Motor neuron (in vitro differentiated cells): ENCODE data around the gene HNRNPF. TPM values are rescaled to one million over a fixed set of nuclear protein-coding genes. Genes with fewer than 3 reads are reported as not detected.
"Not testable (repeated sequence)": the region's sequence is repeated elsewhere in the genome, so short reads cannot be mapped to it uniquely, and the experiment has no call there.

ENCODE experiments used
- ATAC-seq, 8 experiments: fragments of 200-7000 bp; cut with Tn5 transposase; replicated peaks in 6 of 8; 2 replicates each; pipeline ENCODE4 v1.8.0; 2021; ENCODE audit warnings: mild to moderate bottlenecking in 8 of 8, moderate library complexity in 8 of 8
- H3K27ac ChIP-seq, 2 donors: fragments of 250-450 bp; sonication (Bioruptor Pico); 2 replicates each; pipeline ENCODE4 v1.9.0; 2021; ENCODE audit warnings: antibody characterized with exemption in 2 of 2, mild to moderate bottlenecking in 2 of 2, moderate library complexity in 1 of 2
- H3K4me1 ChIP-seq, 2 donors: fragments of 250-450 bp; sonication (Bioruptor Pico); replicated peaks in 1 of 2; 2 replicates each; pipeline ENCODE4 v1.6.1; 2021; ENCODE audit warnings: antibody characterized with exemption in 2 of 2, mild to moderate bottlenecking in 2 of 2, moderate library complexity in 1 of 2
- H3K4me3 ChIP-seq, 5 donors: fragments of 250-450 bp; sonication (Bioruptor Pico); 2 replicates each; pipeline ENCODE4 v1.9.0; 2021; ENCODE audit warnings: antibody characterized with exemption in 5 of 5, mild to moderate bottlenecking in 5 of 5, moderate library complexity in 4 of 5
- WGBS, 10 experiments: fragments of 450-650 bp; shearing (Covaris generic); methylation state at CpG; one replicate each; pipeline ENCODE4 v1.0.0; 2022; 5-methylcytosine and 5-hydroxymethylcytosine counted together
- in situ Hi-C, 9 experiments: fragments of 400-800 bp; cut with MboI; loops; one replicate each; pipeline ENCODE4 v1.15.0; 2021; ENCODE audit warnings: low sequenced_read_pairs in 9 of 9, low pct_unique_long_range_greater_than_20kb in 2 of 9; ENCODE audit not compliant: unreplicated experiment in 9 of 9
- total RNA-seq, 8 experiments: library from RNA; unstranded; fragments of 300-600 nt; gene quantifications; 2 replicates each; pipeline versions ENCODE4 v1.2.3 to v1.2.4, GENCODE V29; 2022

Gene HNRNPF
- total RNA-seq, 8 experiments from 2014 or later: 60.5 to 204 (median 122) TPM

GRCh38 chr10:43342279-43343125 is 66.5 kb downstream of the HNRNPF start:
- 87 to 100% (median 100%) methylated on average over 1 to 7 of the region's 49 CpGs; no CpG with 5 or more reads in 5 of the 10 experiments for WGBS, 10 experiments
- in situ Hi-C loops: no loop called here
- H3K4me1 ChIP-seq: peaks cover 4 to 7% of the 10 kb centered on the region in 2 donors
- no peak for ATAC-seq
- no peak overlapping the region for H3K27ac ChIP-seq
- no peak overlapping the region for H3K4me3 ChIP-seq

GRCh38 chr10:43341450-43341849 is 67.5 kb downstream of the HNRNPF start:
- WGBS, 10 experiments: 50 to 100% (median 71%) methylated on average over 1 to 4 of the region's 7 CpGs; no CpG with 5 or more reads in 2 of the 10 experiments
- Histone ChIP-seq H3K27ac (no peak overlapping the region), H3K4me3 (no peak overlapping the region), H3K4me1 (peaks cover 8 to 15% of the 10 kb centered on the region in 2 donors)
- ATAC-seq: no peak
- in situ Hi-C loops: no loop called here

GRCh38 chr10:43340619-43341018 is 68.4 kb downstream of the HNRNPF start:
- in situ Hi-C loops: no loop called here
- Histone ChIP-seq H3K4me3 (no peak overlapping the region), H3K27ac (no peak overlapping the region), H3K4me1 (peaks cover 8 to 15% of the 10 kb centered on the region in 2 donors)
- WGBS, 10 experiments: 40 to 100% (median 70%) methylated on average over 2 to 9 of the region's 9 CpGs; no CpG with 5 or more reads in 2 of the 10 experiments
- no peak for ATAC-seq

- in situ Hi-C loops: no loop called here
- no peak overlapping the region for H3K4me3 ChIP-seq
These were observed 68.9 kb downstream of the HNRNPF start for GRCh38 chr10:43340101-43340500.

GRCh38 chr10:43339136-43339535 is 69.8 kb downstream of the HNRNPF start:
- Histone ChIP-seq H3K4me1 (peaks cover 8 to 15% of the 10 kb centered on the region in 2 donors), H3K27ac (no peak overlapping the region), H3K4me3 (no peak overlapping the region)
- WGBS, 10 experiments: 0 to 100% (median 75%) methylated on average over 1 to 7 of the region's 11 CpGs; no CpG with 5 or more reads in 5 of the 10 experiments
- ATAC-seq: peak in 3 of 8 experiments; percentile 31 to 38 (median 37)
- in situ Hi-C loops: no loop called here

More at GRCh38 chr10:43340101-43340500, 68.9 kb downstream of the HNRNPF start:
- Histone ChIP-seq H3K27ac (no peak overlapping the region), H3K4me1 (peaks cover 8 to 15% of the 10 kb centered on the region in 2 donors)
- ATAC-seq: no peak
- WGBS, 10 experiments: 62 to 97% (median 90%) methylated on average over 2 to 6 of the region's 6 CpGs; no CpG with 5 or more reads in 4 of the 10 experiments

- WGBS, 10 experiments: 50 to 81% (median 65%) methylated on average over 2 to 4 of the region's 12 CpGs; no CpG with 5 or more reads in 7 of the 10 experiments
- in situ Hi-C loops: no loop called here
- Histone ChIP-seq H3K4me1 (peaks cover 8 to 15% of the 10 kb centered on the region in 2 donors), H3K4me3 (no peak overlapping the region), H3K27ac (no peak overlapping the region)
- ATAC-seq: no peak
These were observed 70.9 kb downstream of the HNRNPF start for GRCh38 chr10:43338117-43338516.

GRCh38 chr10:43337536-43337935 is 71.5 kb downstream of the HNRNPF start:
- H3K27ac ChIP-seq: not testable (repeated sequence)

GRCh38 chr10:43336641-43337318 is 72.2 kb downstream of the HNRNPF start:
- ATAC-seq: peak; percentile 24 to 86 (median 58)
- in situ Hi-C loops: no loop called here
- Histone ChIP-seq H3K27ac (no peak overlapping the region), H3K4me3 (no peak overlapping the region), H3K4me1 (peaks cover 8 to 15% of the 10 kb centered on the region in 2 donors)
- WGBS, 10 experiments: 17 to 68% (median 45%) methylated on average over 2 to 6 of the region's 9 CpGs; no CpG with 5 or more reads in 5 of the 10 experiments

More at GRCh38 chr10:43337536-43337935, 71.5 kb downstream of the HNRNPF start:
- in situ Hi-C loops, ATAC-seq, H3K4me3 ChIP-seq: not testable (repeated sequence)
- H3K4me1 ChIP-seq: peaks cover 8 to 15% of the 10 kb centered on the region in 2 donors
- 20% methylated on average over 2 of the region's 9 CpGs; no CpG with 5 or more reads in 9 of the 10 experiments for WGBS, 10 experiments

- in situ Hi-C loops: no loop called here
- ATAC-seq: no peak
- Histone ChIP-seq H3K27ac (no peak overlapping the region), H3K4me1 (peaks cover 8 to 15% of the 10 kb centered on the region in 2 donors), H3K4me3 (no peak overlapping the region)
- 0 to 100% methylated on average over 1 to 2 of the region's 3 CpGs; no CpG with 5 or more reads in 8 of the 10 experiments for WGBS, 10 experiments
These were observed 72.9 kb downstream of the HNRNPF start for GRCh38 chr10:43336061-43336460.

Other genes with a start within 250 kb of the HNRNPF start
- 1 to 10 TPM in 1 of 8 experiments, under 1 TPM in 7; 0.20 to 1.3 (median 0.45) TPM for gene RASGEF1A, start 142.1 kb downstream of the HNRNPF start, total RNA-seq
- under 1 TPM in 1 of 8 experiments, not detected in 7; 0.29 TPM for gene FXYD4, start 37.5 kb downstream of the HNRNPF start, total RNA-seq
- gene ZNF487, start 27.9 kb upstream of the HNRNPF start, total RNA-seq: 10 to 100 TPM in 1 of 8 experiments, 1 to 10 TPM in 7; 2.5 to 34.0 (median 3.8) TPM
- gene ZNF239, start 165.4 kb upstream of the HNRNPF start, total RNA-seq: 10 to 100 TPM in 1 of 8 experiments, 1 to 10 TPM in 7; 3.3 to 13.2 (median 6.3) TPM
- gene ZNF485, start 197.3 kb upstream of the HNRNPF start, total RNA-seq: 1 to 10 TPM; 3.0 to 7.5 (median 5.7) TPM
- gene ZNF32, start 239.7 kb upstream of the HNRNPF start, total RNA-seq: 10 to 100 TPM; 29.8 to 49.5 (median 38.2) TPM